Fibroblast of the aortic adventitia (primary cell): ENCODE measurements around the gene ARID3A. TPM values are rescaled to one million over a fixed set of nuclear protein-coding genes. Genes with fewer than 3 reads are reported as not detected.

Experiments used
- DNase-seq: peaks from one replicate; pipeline ENCODE4 v3.0.0-alpha.2; 2010; ENCODE audit warnings: low read depth
- H3K4me3 ChIP-seq: 2 replicates; pipeline ENCODE4 v1.5.1; 2011; ENCODE audit warnings: low read depth, mild to moderate bottlenecking, control low read depth, low read length, moderate library complexity
- CTCF ChIP-seq: IDR thresholded peaks from 2 replicates; pipeline ENCODE4 v1.5.1; 2011; ENCODE audit warnings: mild to moderate bottlenecking, low read length, control low read depth, inconsistent platforms; ENCODE audit not compliant: insufficient read depth
- total RNA-seq: library from RNA; depleted of rRNA; stranded (reverse); fragments of >200 nt; gene quantifications from 2 replicates; pipeline ENCODE4 v1.2.3, GENCODE V29; 2012; ENCODE audit warnings: low replicate concordance

The ARID3A gene
- total RNA-seq, 1 donor = 11.2 TPM

- H3K4me3 ChIP-seq = no peak overlapping the region
- TF ChIP-seq CTCF = no peak
- no peak for DNase-seq
Measured at GRCh38 chr19:929203-929890, 3.5 kb downstream of the ARID3A start.

- TF ChIP-seq CTCF = no peak
- DNase-seq = no peak
- no peak overlapping the region for H3K4me3 ChIP-seq
Measured at GRCh38 chr19:929891-930258, 4.0 kb downstream of the ARID3A start.

GRCh38 chr19:931860-932647 lies 6.2 kb downstream of the ARID3A start:
- no peak for DNase-seq

GRCh38 chr19:932648-933552 lies 7.1 kb downstream of the ARID3A start:
- DNase-seq = peak; percentile 92
- H3K4me3 ChIP-seq = peak overlapping the region; percentile 35

More at GRCh38 chr19:931860-932647, 6.2 kb downstream of the ARID3A start:
- TF ChIP-seq CTCF = no peak
- H3K4me3 ChIP-seq = no peak overlapping the region

GRCh38 chr19:933553-933882 lies 7.7 kb downstream of the ARID3A start:
- peak overlapping the region; percentile 28 for H3K4me3 ChIP-seq

More at GRCh38 chr19:932648-933552, 7.1 kb downstream of the ARID3A start:
- TF ChIP-seq CTCF = no peak

More at GRCh38 chr19:933553-933882, 7.7 kb downstream of the ARID3A start:
- no peak for TF ChIP-seq CTCF
- DNase-seq = no peak
